Heart left ventricle (tissue), 13 donors: ENCODE measurements around the gene PODXL2.

Experiments
- POLR2A ChIP-seq, 2 donors: fragments of 450-650 bp; IDR thresholded peaks; one replicate each; pipeline ENCODE4 v1.6.1; 2017; ENCODE audit warnings: antibody characterized with exemption in 2 of 2, mild to moderate bottlenecking in 2 of 2, moderate library complexity in 2 of 2
- TF ChIP-seq, protein P1 (sequence below), 12 donors: fragments of 200-600 bp; sonication (generic) in 4 of 12; IDR thresholded peaks; one replicate each; pipeline versions ENCODE4 v1.5.0 to v1.8.0; 2018 to 2022; ENCODE audit warnings: antibody characterized with exemption in 12 of 12, mild to moderate bottlenecking in 5 of 12
- donor health status: ischemic (EF 13 %, LVEDD 7.1; RV severe dilation, severe dysfunction).
- donor health status: DM: no; HTN: yes; CAD: no.
- donor health status: DM: no; HTN: no; CAD: no.
- donor health status: ischemic (EF 25% LVEDD 6.9; RV normal size, moderate dysfunction).
- donor health status: ischemic (EF 25% LVEDD 5.7; RV mildly dilated, moderate dysfunction).
- donor health status: ischemic (EF 35%, LVEDD 5.7; RV mildly dilated, moderate dysfunction).
- donor health status: nonischemic (EF 11% LVEDD 7.7; RV severe dilation, severe dysfunction).
- donor health status: DM: yes; HTN: yes; CAD: no.
- donor health status: PGD.
- donor health status: ischemic (EF 29% LVEDD 5.4; RV normal size, mild dysfunction).
- donor health status: nonischemic (EF 23%, LVEDD 6.1; RV moderate dilation, normal function).

DNA sequence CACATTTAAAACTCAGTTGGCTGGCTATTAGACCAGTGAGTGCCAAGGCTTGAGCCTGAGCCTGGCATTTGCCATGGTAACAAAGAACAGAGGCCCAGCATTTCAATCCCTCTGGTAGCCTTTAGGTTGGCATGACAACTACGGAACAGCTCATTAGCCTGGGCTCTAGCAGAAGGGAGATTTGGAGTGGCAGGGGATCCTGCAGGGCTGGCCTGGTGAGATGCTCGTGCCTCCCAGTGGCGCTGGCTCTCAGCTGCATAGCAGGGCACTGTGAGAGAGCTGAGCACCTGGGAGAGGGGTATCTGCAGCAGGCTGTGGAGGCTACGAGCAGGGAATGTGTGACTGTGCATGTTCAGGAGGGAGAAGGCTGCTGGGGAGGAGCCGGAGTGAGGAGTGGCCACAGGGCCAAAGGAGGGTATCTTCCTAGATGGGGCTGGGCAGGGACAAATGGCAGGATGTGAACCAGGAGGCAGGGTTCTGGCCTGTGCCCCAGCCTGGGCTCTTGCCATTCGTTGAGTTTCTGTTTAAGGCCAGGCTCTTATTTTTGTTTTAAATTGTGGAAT is 38.2 kb downstream of the PODXL2 start:
- TF ChIP-seq, protein P1, sequence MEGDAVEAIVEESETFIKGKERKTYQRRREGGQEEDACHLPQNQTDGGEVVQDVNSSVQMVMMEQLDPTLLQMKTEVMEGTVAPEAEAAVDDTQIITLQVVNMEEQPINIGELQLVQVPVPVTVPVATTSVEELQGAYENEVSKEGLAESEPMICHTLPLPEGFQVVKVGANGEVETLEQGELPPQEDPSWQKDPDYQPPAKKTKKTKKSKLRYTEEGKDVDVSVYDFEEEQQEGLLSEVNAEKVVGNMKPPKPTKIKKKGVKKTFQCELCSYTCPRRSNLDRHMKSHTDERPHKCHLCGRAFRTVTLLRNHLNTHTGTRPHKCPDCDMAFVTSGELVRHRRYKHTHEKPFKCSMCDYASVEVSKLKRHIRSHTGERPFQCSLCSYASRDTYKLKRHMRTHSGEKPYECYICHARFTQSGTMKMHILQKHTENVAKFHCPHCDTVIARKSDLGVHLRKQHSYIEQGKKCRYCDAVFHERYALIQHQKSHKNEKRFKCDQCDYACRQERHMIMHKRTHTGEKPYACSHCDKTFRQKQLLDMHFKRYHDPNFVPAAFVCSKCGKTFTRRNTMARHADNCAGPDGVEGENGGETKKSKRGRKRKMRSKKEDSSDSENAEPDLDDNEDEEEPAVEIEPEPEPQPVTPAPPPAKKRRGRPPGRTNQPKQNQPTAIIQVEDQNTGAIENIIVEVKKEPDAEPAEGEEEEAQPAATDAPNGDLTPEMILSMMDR (IDR thresholded peaks at IDR 0.05) = no peak
- TF ChIP-seq POLR2A (IDR thresholded peaks at IDR 0.05) = no peak
